Measurements from ENCODE around the gene LRP1B. TPM values are rescaled to one million over a fixed set of nuclear protein-coding genes. Genes with fewer than 3 reads are reported as not detected.

Gene LRP1B
- total and polyA plus RNA-seq, 4 donors = 0.01 to 0.84 (median 0.17) TPM

- TF ChIP-seq ATF3 (IDR thresholded peaks at IDR 0.05) (no peak), YY1 (IDR thresholded peaks at IDR 0.05) (no peak), ZBTB33 (IDR thresholded peaks at IDR 0.05) (no peak), JUND (IDR thresholded peaks at IDR 0.05) (no peak), FOXA1 (IDR thresholded peaks at IDR 0.05) (no peak), CTCF (IDR thresholded peaks at IDR 0.05; ENCODE audit: low read depth, low read length, missing input control) (no peak), NR2F2 (IDR thresholded peaks at IDR 0.05) (no peak), RAD21 (IDR thresholded peaks at IDR 0.05) (no peak), RXRA (IDR thresholded peaks at IDR 0.05) (no peak), MAX (IDR thresholded peaks at IDR 0.05) (no peak), TAF1 (conservative IDR thresholded peaks at IDR 0.05) (no peak), FOXA2 (IDR thresholded peaks at IDR 0.05) (no peak), SP1 (IDR thresholded peaks at IDR 0.05) (no peak), EGR1 (IDR thresholded peaks at IDR 0.05; ENCODE audit: low read depth in 2 of 2) (no peak), HNF4A (conservative IDR thresholded peaks at IDR 0.05) (no peak), HNF4G (IDR thresholded peaks at IDR 0.05) (no peak), REST (IDR thresholded peaks at IDR 0.05) (no peak)
- DNase-seq (ENCODE audit: low spot score) = no peak
- Histone ChIP-seq H3K4me1 (ENCODE audit: control insufficient read depth in 4 of 4, insufficient read depth in 4 of 4, low read length in 3 of 4) (no peaks in the 10 kb centered on the region), H3K27ac (ENCODE audit: low read depth in 1 of 2, low read length in 2 of 2) (no peak overlapping the region), H3K4me3 (ENCODE audit: low read depth in 1 of 3, low read length in 3 of 3) (no peak overlapping the region), H3K27me3 (ENCODE audit: control insufficient read depth in 4 of 4, insufficient read depth in 4 of 4, low read length in 3 of 4) (no peaks in the 10 kb centered on the region), H3K9ac (ENCODE audit: low read depth in 1 of 2, low read length in 2 of 2) (no peak overlapping the region), H3K36me3 (ENCODE audit: control insufficient read depth in 4 of 4, insufficient read depth in 3 of 4, low read depth in 1 of 4, low read length in 3 of 4) (no peaks in the 10 kb centered on the region), H3K9me3 (ENCODE audit: control insufficient read depth in 4 of 4, low read length in 3 of 4) (no peaks in the 10 kb centered on the region)
- 53% methylated on average over 3 of the region's 3 CpGs for WGBS
Measured at GRCh38 chr2:140714586-140714985, 1416.2 kb downstream of the LRP1B start.

- Histone ChIP-seq H3K27me3 (ENCODE audit: control insufficient read depth in 4 of 4, insufficient read depth in 4 of 4, low read length in 3 of 4) (no peaks in the 10 kb centered on the region), H3K9ac (ENCODE audit: low read depth in 1 of 2, low read length in 2 of 2) (no peak overlapping the region), H3K4me1 (ENCODE audit: control insufficient read depth in 4 of 4, insufficient read depth in 4 of 4, low read length in 3 of 4) (no peaks in the 10 kb centered on the region), H3K36me3 (ENCODE audit: control insufficient read depth in 4 of 4, insufficient read depth in 3 of 4, low read depth in 1 of 4, low read length in 3 of 4) (no peaks in the 10 kb centered on the region), H3K4me3 (ENCODE audit: low read depth in 1 of 3, low read length in 3 of 3) (no peak overlapping the region), H3K9me3 (ENCODE audit: control insufficient read depth in 4 of 4, low read length in 3 of 4) (no peaks in the 10 kb centered on the region), H3K27ac (ENCODE audit: low read depth in 1 of 2, low read length in 2 of 2) (no peak overlapping the region)
- DNase-seq (ENCODE audit: low spot score) = no peak
- TF ChIP-seq JUND (IDR thresholded peaks at IDR 0.05) = no peak
- TF ChIP-seq RXRA (IDR thresholded peaks at IDR 0.05) = no peak
- TF ChIP-seq FOXA1 (IDR thresholded peaks at IDR 0.05) = no peak
- no peak for TF ChIP-seq MAX (IDR thresholded peaks at IDR 0.05)
- no peak for TF ChIP-seq NR2F2 (IDR thresholded peaks at IDR 0.05)
- no peak for TF ChIP-seq TAF1 (conservative IDR thresholded peaks at IDR 0.05)
- no peak for TF ChIP-seq RAD21 (IDR thresholded peaks at IDR 0.05)
- TF ChIP-seq GABPA (IDR thresholded peaks at IDR 0.05 in 1 of 2, conservative IDR thresholded peaks at IDR 0.05 in 1 of 2) = no peak
- TF ChIP-seq SP1 (IDR thresholded peaks at IDR 0.05) = no peak
- no peak for TF ChIP-seq ATF3 (IDR thresholded peaks at IDR 0.05)
- no peak for TF ChIP-seq HNF4A (conservative IDR thresholded peaks at IDR 0.05)
- no peak for TF ChIP-seq HNF4G (IDR thresholded peaks at IDR 0.05)
- no peak for TF ChIP-seq EGR1 (IDR thresholded peaks at IDR 0.05; ENCODE audit: low read depth in 2 of 2)
- TF ChIP-seq REST (IDR thresholded peaks at IDR 0.05) = no peak
- TF ChIP-seq FOXA2 (IDR thresholded peaks at IDR 0.05) = no peak
- WGBS = 61% methylated on average over 3 of the region's 3 CpGs
Measured at GRCh38 chr2:140711867-140712266, 1418.9 kb downstream of the LRP1B start.
